HL-60 (cell line): ENCODE data around the gene CRTC1.

Source experiments
- DNase-seq, 2 experiments: peaks; one replicate each; pipeline ENCODE4 v3.0.0-alpha.2; 2010 to 2020; ENCODE audit warnings: low read depth in 1 of 2, low spot score in 1 of 2
- H3K27ac ChIP-seq: fragments of 250-450 bp; sonication (Bioruptor Pico); replicated peaks from 2 replicates; pipeline ENCODE4 v1.5.1; 2020; ENCODE audit warnings: mild to moderate bottlenecking, moderate library complexity
- H3K27me3 ChIP-seq: fragments of 250-450 bp; sonication (Bioruptor Pico); 2 replicates; pipeline ENCODE4 v1.5.1; 2021; ENCODE audit warnings: mild to moderate bottlenecking, moderate library complexity; ENCODE audit not compliant: insufficient read depth, poor library complexity, severe bottlenecking
- H3K4me3 ChIP-seq: replicated peaks from 2 replicates; pipeline ENCODE4 v1.5.1; 2011; ENCODE audit warnings: mild to moderate bottlenecking, control low read depth, low read length; ENCODE audit not compliant: insufficient read depth
- GABPA ChIP-seq: IDR thresholded peaks from 2 replicates; pipeline ENCODE4 v1.6.1; 2012; ENCODE audit warnings: low read depth
- POLR2AphosphoS5 ChIP-seq: IDR thresholded peaks from 2 replicates; pipeline ENCODE4 v1.6.1; 2012; ENCODE audit warnings: low read depth
- SPI1 ChIP-seq: IDR thresholded peaks from 2 replicates; pipeline ENCODE4 v1.6.1; 2012; ENCODE audit warnings: low read depth, mild to moderate bottlenecking, borderline replicate concordance
- TF ChIP-seq, protein P1 (sequence below): IDR thresholded peaks from one replicate; pipeline ENCODE4 v1.5.1; 2011; ENCODE audit warnings: low read length, control low read depth, inconsistent platforms; ENCODE audit not compliant: insufficient read depth
- TF ChIP-seq, protein P2 (sequence below): IDR thresholded peaks from 2 replicates; pipeline ENCODE4 v1.6.1; 2012; ENCODE audit warnings: low read depth; ENCODE audit not compliant: insufficient replicate concordance

The CRTC1 gene

DNA sequence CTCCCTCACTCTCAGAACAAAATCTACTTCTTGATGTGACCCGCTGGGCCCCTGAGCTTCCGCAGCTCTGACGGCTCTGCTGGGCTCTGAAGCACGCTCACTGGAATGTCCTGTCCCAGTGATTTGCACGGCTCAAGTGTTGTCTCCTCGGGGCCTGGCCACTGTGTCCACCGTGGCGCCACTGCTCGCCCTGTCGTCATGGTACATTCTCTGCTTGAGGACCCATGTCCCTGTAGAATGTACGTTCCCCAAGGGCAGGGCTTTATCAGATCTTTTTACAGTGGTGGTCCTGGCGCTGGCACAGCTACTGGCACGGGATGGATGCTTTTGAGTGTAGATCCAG lies 34.5 kb upstream of the CRTC1 start:
- H3K4me3 ChIP-seq: no peak overlapping the region
- TF ChIP-seq POLR2AphosphoS5: no peak
- TF ChIP-seq, protein P1, sequence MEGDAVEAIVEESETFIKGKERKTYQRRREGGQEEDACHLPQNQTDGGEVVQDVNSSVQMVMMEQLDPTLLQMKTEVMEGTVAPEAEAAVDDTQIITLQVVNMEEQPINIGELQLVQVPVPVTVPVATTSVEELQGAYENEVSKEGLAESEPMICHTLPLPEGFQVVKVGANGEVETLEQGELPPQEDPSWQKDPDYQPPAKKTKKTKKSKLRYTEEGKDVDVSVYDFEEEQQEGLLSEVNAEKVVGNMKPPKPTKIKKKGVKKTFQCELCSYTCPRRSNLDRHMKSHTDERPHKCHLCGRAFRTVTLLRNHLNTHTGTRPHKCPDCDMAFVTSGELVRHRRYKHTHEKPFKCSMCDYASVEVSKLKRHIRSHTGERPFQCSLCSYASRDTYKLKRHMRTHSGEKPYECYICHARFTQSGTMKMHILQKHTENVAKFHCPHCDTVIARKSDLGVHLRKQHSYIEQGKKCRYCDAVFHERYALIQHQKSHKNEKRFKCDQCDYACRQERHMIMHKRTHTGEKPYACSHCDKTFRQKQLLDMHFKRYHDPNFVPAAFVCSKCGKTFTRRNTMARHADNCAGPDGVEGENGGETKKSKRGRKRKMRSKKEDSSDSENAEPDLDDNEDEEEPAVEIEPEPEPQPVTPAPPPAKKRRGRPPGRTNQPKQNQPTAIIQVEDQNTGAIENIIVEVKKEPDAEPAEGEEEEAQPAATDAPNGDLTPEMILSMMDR: no peak
- TF ChIP-seq, protein P2, sequence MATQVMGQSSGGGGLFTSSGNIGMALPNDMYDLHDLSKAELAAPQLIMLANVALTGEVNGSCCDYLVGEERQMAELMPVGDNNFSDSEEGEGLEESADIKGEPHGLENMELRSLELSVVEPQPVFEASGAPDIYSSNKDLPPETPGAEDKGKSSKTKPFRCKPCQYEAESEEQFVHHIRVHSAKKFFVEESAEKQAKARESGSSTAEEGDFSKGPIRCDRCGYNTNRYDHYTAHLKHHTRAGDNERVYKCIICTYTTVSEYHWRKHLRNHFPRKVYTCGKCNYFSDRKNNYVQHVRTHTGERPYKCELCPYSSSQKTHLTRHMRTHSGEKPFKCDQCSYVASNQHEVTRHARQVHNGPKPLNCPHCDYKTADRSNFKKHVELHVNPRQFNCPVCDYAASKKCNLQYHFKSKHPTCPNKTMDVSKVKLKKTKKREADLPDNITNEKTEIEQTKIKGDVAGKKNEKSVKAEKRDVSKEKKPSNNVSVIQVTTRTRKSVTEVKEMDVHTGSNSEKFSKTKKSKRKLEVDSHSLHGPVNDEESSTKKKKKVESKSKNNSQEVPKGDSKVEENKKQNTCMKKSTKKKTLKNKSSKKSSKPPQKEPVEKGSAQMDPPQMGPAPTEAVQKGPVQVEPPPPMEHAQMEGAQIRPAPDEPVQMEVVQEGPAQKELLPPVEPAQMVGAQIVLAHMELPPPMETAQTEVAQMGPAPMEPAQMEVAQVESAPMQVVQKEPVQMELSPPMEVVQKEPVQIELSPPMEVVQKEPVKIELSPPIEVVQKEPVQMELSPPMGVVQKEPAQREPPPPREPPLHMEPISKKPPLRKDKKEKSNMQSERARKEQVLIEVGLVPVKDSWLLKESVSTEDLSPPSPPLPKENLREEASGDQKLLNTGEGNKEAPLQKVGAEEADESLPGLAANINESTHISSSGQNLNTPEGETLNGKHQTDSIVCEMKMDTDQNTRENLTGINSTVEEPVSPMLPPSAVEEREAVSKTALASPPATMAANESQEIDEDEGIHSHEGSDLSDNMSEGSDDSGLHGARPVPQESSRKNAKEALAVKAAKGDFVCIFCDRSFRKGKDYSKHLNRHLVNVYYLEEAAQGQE: no peak
- TF ChIP-seq GABPA: no peak
- no peak overlapping the region for H3K27ac ChIP-seq
- no peak for DNase-seq
- no peaks in the 10 kb centered on the region for H3K27me3 ChIP-seq

DNA sequence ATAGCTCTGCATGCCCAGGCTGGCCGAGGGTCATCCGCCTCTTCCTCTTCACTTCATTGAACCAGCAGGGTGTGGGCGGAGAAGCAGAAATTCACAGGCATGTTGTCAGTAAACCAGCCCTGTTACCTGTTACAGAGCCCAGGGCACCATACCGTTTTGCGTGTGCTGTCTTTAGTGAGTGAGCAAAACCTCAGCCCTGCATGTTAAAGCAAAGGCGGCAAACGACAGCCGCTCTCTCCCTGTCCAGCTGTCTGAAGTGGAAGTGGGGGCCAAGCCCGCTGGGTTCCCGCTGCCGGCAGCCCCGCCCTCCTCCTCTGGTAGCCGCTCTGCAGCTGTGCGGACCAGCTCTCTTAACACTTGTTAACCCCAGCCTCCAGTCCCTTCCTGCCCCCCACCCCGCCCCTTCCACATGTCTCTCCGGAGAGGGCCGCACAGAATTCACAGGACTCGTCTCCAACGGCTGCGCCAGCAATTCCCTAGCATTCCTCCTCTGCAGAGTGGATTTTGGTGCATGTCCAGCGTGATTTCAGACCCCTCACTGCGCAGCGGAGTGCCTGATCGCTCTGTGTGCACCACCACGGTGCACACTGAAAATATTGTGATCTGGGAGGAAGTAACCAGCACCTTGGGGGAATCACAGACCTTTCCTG lies 34.0 kb upstream of the CRTC1 start:
- H3K27me3 ChIP-seq: no peaks in the 10 kb centered on the region
- DNase-seq: no peak
- no peak for TF ChIP-seq POLR2AphosphoS5
- TF ChIP-seq, protein P1: no peak
- no peak for TF ChIP-seq SPI1
- TF ChIP-seq, protein P2: no peak
- no peak for TF ChIP-seq GABPA
- no peak overlapping the region for H3K4me3 ChIP-seq
- no peak overlapping the region for H3K27ac ChIP-seq

DNA sequence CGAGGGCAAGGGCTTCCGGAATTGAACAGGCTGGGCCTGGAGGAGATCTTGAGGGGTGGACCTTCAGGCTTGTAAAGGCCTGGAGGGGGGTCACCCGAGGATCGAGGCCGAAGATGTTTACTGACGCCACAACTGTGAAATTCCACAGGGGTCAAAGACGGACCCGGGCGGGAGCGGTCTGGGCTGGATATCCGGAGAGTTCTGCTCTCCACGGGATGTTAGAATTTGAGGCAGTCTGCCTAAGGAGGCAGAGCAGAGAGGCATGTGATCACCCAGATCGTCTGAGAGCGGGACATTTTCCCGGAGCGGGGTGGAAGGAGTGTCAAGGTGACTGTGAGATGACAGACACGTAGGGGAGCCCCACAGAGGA lies 33.5 kb upstream of the CRTC1 start:
- H3K27ac ChIP-seq: no peak overlapping the region
- TF ChIP-seq, protein P1: no peak
- TF ChIP-seq, protein P2: no peak
- TF ChIP-seq GABPA: no peak
- no peak for TF ChIP-seq SPI1
- no peak for TF ChIP-seq POLR2AphosphoS5
- no peak for DNase-seq
- no peaks in the 10 kb centered on the region for H3K27me3 ChIP-seq
- H3K4me3 ChIP-seq: no peak overlapping the region
